ENCODE data around the gene TMEFF2.

Gene TMEFF2

DNA sequence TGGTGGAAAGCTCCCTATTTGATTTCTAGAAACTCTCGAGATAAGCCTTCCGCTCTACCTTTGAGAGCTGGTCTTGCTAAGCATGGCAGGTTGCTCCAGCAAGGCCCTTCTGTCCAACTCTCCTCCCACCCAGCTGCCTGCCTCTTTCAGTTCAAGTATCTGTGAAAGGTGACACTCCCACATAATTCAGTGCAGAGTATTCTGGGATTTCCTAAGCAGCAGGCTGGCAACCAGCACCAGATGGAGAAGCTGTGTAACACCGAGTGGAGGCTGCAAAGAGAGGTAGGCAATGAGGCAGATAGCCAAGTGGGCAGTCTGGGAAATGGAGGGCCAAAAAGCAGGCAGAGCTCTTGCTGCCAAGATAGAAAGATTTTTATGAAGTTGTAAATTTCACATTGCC is 259.5 kb downstream of the TMEFF2 start:
- Histone ChIP-seq H3K9ac (ENCODE audit: low read length) (no peak overlapping the region), H3K27me3 (ENCODE audit: low read length) (0 out of 2 replicates have a peak, but pooled peaks cover 2% of the 10 kb centered on the region), H3K9me3 (ENCODE audit: insufficient read depth, low read length) (no peaks in the 10 kb centered on the region), H3K79me2 (ENCODE audit: insufficient read depth, low read length) (no peaks in the 10 kb centered on the region), H3F3A (ENCODE audit: insufficient read depth) (no peaks in the 10 kb centered on the region), H2AFZ (ENCODE audit: low read depth, low read length, severe bottlenecking) (no peak overlapping the region), H4K20me1 (ENCODE audit: low read depth, low read length) (no peaks in the 10 kb centered on the region), H3K4me3 (ENCODE audit: insufficient read depth, low read length, poor library complexity, severe bottlenecking) (no peak overlapping the region), H3K4me2 (ENCODE audit: low read depth, low read length, poor library complexity, severe bottlenecking) (no peak overlapping the region), H3K9me2 (replicated peaks; ENCODE audit: insufficient read depth, low read length) (no peaks in the 10 kb centered on the region), H3K27ac (ENCODE audit: low read depth, low read length) (no peak overlapping the region), H3K36me3 (ENCODE audit: low read length) (no peaks in the 10 kb centered on the region)
- TF ChIP-seq EZH2phosphoT487 (conservative IDR thresholded peaks at IDR 0.05; ENCODE audit: low read length), result no peak
- TF ChIP-seq, protein P1, sequence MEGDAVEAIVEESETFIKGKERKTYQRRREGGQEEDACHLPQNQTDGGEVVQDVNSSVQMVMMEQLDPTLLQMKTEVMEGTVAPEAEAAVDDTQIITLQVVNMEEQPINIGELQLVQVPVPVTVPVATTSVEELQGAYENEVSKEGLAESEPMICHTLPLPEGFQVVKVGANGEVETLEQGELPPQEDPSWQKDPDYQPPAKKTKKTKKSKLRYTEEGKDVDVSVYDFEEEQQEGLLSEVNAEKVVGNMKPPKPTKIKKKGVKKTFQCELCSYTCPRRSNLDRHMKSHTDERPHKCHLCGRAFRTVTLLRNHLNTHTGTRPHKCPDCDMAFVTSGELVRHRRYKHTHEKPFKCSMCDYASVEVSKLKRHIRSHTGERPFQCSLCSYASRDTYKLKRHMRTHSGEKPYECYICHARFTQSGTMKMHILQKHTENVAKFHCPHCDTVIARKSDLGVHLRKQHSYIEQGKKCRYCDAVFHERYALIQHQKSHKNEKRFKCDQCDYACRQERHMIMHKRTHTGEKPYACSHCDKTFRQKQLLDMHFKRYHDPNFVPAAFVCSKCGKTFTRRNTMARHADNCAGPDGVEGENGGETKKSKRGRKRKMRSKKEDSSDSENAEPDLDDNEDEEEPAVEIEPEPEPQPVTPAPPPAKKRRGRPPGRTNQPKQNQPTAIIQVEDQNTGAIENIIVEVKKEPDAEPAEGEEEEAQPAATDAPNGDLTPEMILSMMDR (IDR thresholded peaks at IDR 0.05; ENCODE audit: insufficient read depth, low read length, poor library complexity, severe bottlenecking), result no peak

DNA sequence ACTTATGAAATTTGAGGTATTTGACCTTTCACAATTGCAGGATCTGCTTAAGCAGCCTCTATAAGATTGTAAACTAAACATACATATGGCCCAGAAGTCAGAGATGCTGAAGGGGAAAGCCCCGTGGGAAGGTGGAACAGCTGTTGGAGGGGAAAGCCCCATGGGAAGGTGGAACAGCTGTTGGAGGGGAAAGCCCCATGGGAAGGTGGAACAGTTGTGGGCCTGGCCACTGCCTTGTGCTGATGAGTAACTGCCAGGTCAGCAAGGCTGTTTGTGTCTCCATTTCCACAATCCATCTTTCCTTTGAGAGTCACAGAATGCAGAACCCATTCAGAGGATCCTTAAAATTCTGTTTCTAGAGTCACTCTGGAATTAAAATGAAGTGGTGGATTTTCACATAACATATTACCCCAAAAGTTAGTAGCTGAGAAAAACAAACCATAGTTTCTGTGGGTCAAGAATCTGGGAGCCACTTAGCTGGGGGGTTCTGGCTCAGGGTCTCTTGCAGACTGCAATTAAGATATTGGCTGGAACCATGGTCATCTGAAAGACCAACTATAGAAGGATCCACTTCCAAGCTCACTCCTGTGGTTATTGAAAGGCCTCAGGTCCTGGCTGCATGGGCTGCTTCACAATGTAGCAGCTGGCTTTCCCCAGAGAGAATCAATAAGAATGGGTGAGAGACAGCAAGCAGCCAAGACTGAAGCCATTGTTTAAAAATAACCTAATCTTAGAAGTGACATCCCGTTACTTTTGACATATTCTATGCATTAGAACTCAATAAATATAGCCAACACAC is 261.2 kb downstream of the TMEFF2 start:
- no peaks in the 10 kb centered on the region for H3K9me3 ChIP-seq (ENCODE audit: insufficient read depth, low read length)
- no peaks in the 10 kb centered on the region for H3K79me2 ChIP-seq (ENCODE audit: insufficient read depth, low read length)
- no peaks in the 10 kb centered on the region for H3K36me3 ChIP-seq (ENCODE audit: low read length)
- H2AFZ ChIP-seq (ENCODE audit: low read depth, low read length, severe bottlenecking), result no peak overlapping the region
- H3K27me3 ChIP-seq (ENCODE audit: low read length), result 0 out of 2 replicates have a peak, but pooled peaks cover 2% of the 10 kb centered on the region
- no peak overlapping the region for H3K4me2 ChIP-seq (ENCODE audit: low read depth, low read length, poor library complexity, severe bottlenecking)
- TF ChIP-seq, protein P1 (IDR thresholded peaks at IDR 0.05; ENCODE audit: insufficient read depth, low read length, poor library complexity, severe bottlenecking), result no peak
- TF ChIP-seq EZH2phosphoT487 (conservative IDR thresholded peaks at IDR 0.05; ENCODE audit: low read length), result no peak
- H3F3A ChIP-seq (ENCODE audit: insufficient read depth), result no peaks in the 10 kb centered on the region
- no peak overlapping the region for H3K27ac ChIP-seq (ENCODE audit: low read depth, low read length)
- H3K4me3 ChIP-seq (ENCODE audit: insufficient read depth, low read length, poor library complexity, severe bottlenecking), result no peak overlapping the region
- H3K9me2 ChIP-seq (replicated peaks; ENCODE audit: insufficient read depth, low read length), result no peaks in the 10 kb centered on the region
- no peak overlapping the region for H3K9ac ChIP-seq (ENCODE audit: low read length)
- H4K20me1 ChIP-seq (ENCODE audit: low read depth, low read length), result no peaks in the 10 kb centered on the region

DNA sequence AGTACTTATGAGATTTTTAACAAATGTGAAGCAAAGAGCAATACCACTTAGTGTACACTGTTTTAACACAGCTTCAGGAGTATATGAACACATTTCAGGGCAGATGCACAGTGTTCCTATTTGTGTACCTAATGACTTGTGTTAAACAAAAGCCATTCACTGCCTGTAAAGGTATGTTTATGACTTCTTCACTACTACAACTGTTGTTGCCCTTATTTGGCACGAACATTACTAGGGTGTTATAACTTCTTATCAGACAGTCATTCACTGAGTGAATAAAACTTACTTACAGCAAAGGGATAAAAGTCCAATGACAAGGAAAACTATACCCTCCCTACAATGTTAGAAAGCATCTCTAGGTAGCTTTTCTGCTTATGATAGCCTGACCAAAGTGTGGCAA is 262.4 kb downstream of the TMEFF2 start:
- Histone ChIP-seq H3K9me3 (ENCODE audit: insufficient read depth, low read length) (no peaks in the 10 kb centered on the region), H3K36me3 (ENCODE audit: low read length) (no peaks in the 10 kb centered on the region), H2AFZ (ENCODE audit: low read depth, low read length, severe bottlenecking) (no peak overlapping the region), H4K20me1 (ENCODE audit: low read depth, low read length) (no peaks in the 10 kb centered on the region), H3K27ac (ENCODE audit: low read depth, low read length) (no peak overlapping the region), H3F3A (ENCODE audit: insufficient read depth) (no peaks in the 10 kb centered on the region), H3K27me3 (ENCODE audit: low read length) (0 out of 2 replicates have a peak, but pooled peaks cover 2% of the 10 kb centered on the region), H3K79me2 (ENCODE audit: insufficient read depth, low read length) (no peaks in the 10 kb centered on the region), H3K9ac (ENCODE audit: low read length) (no peak overlapping the region), H3K4me2 (ENCODE audit: low read depth, low read length, poor library complexity, severe bottlenecking) (no peak overlapping the region), H3K9me2 (replicated peaks; ENCODE audit: insufficient read depth, low read length) (no peaks in the 10 kb centered on the region), H3K4me3 (ENCODE audit: insufficient read depth, low read length, poor library complexity, severe bottlenecking) (no peak overlapping the region)
- TF ChIP-seq, protein P1 (IDR thresholded peaks at IDR 0.05; ENCODE audit: insufficient read depth, low read length, poor library complexity, severe bottlenecking), result no peak
- TF ChIP-seq EZH2phosphoT487 (conservative IDR thresholded peaks at IDR 0.05; ENCODE audit: low read length), result no peak

All from SU-DHL-6 (cell line).